Neural cell (in vitro differentiated cells): ENCODE measurements around the gene GTPBP2.

Experiments used
- EP300 ChIP-seq: fragments of 450-650 bp; conservative IDR thresholded peaks from 2 replicates; pipeline ENCODE4 v1.6.1; 2014; ENCODE audit warnings: antibody characterized with exemption, mild to moderate bottlenecking, moderate library complexity; ENCODE audit not compliant: poor library complexity, severe bottlenecking
- TF ChIP-seq, protein P1 (sequence below): fragments of 450-650 bp; IDR thresholded peaks from 2 replicates; pipeline ENCODE4 v1.5.1; 2014; ENCODE audit warnings: antibody characterized with exemption, mild to moderate bottlenecking, moderate library complexity; ENCODE audit not compliant: poor library complexity, severe bottlenecking

DNA sequence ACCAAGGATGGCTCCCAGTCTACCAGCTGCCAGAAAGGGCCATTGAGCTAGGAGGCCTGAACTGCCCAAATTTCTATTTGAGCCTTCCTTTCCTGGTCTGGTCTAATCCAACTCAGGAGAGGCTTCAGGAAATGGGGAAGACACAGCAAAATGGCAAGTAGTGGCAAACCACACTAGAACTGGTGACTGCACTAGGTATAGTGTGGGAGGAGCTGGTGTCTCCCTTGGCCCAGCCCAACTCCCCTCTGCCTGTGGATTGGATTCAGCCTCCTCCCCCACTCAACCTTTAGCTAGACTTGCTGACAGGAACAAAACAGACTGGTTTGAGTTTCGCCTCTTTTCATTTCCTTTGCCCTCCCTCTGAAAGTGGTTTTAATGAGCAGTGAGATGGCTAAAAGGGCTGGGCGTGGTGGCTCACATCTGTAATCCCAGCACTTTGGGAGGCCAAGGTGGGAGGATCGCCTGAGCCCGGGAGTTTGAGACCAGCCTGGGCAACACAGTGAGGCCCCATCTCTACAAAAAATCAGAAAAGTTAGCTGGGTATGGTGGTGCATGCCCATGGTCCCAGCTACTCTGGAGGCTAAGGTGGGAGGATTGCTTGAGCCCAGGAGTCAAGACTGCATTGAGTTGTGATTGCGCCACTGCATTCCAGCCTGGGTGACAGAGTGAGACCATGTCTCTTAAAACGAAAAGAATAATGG is 41.0 kb upstream of the GTPBP2 start:
- no peak for TF ChIP-seq EP300
- TF ChIP-seq, protein P1, sequence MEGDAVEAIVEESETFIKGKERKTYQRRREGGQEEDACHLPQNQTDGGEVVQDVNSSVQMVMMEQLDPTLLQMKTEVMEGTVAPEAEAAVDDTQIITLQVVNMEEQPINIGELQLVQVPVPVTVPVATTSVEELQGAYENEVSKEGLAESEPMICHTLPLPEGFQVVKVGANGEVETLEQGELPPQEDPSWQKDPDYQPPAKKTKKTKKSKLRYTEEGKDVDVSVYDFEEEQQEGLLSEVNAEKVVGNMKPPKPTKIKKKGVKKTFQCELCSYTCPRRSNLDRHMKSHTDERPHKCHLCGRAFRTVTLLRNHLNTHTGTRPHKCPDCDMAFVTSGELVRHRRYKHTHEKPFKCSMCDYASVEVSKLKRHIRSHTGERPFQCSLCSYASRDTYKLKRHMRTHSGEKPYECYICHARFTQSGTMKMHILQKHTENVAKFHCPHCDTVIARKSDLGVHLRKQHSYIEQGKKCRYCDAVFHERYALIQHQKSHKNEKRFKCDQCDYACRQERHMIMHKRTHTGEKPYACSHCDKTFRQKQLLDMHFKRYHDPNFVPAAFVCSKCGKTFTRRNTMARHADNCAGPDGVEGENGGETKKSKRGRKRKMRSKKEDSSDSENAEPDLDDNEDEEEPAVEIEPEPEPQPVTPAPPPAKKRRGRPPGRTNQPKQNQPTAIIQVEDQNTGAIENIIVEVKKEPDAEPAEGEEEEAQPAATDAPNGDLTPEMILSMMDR: no peak
